Keratinocyte (primary cell): ENCODE results near the gene MAD1L1. TPM values are rescaled to one million over a fixed set of nuclear protein-coding genes. Genes with fewer than 3 reads are reported as not detected.

Experiments
- DNase-seq: peaks from one replicate; pipeline ENCODE4 v3.0.0-alpha.2; 2011; ENCODE audit warnings: low read depth, missing footprints, low spot score
- FAIRE-seq: peaks from 2 replicates; lab custom pipeline; 2011; peaks lifted over from hg19 to GRCh38; lab: Jason Lieb, UNC
- H2AFZ ChIP-seq: 2 replicates; pipeline ENCODE4 v1.6.0; 2012; ENCODE audit warnings: low read length, control low read depth, inconsistent platforms; ENCODE audit not compliant: control insufficient read depth
- H3K27ac ChIP-seq: 2 replicates; pipeline ENCODE4 v1.5.1; 2011; ENCODE audit warnings: low read length; ENCODE audit not compliant: control insufficient read depth, insufficient read depth
- H3K27me3 ChIP-seq: 3 replicates; pipeline ENCODE4 v1.6.0; 2011; ENCODE audit warnings: low read length; ENCODE audit not compliant: control insufficient read depth, insufficient read depth; ENCODE audit errors: extremely low read depth
- H3K36me3 ChIP-seq, 2 experiments: 2 replicates in 1 of 2; 3 replicates in 1 of 2; pipeline ENCODE4 v1.5.1; 2011; ENCODE audit warnings: low read length in 2 of 2, mild to moderate bottlenecking in 1 of 2; ENCODE audit not compliant: control insufficient read depth in 2 of 2, insufficient read depth in 2 of 2; ENCODE audit errors: extremely low read depth in 1 of 2
- H3K4me1 ChIP-seq: 3 replicates; pipeline ENCODE4 v1.5.1; 2011; ENCODE audit warnings: low read length; ENCODE audit not compliant: control insufficient read depth, insufficient read depth; ENCODE audit errors: extremely low read depth
- H3K4me2 ChIP-seq: 3 replicates; pipeline ENCODE4 v1.6.0; 2011; ENCODE audit warnings: low read depth, low read length; ENCODE audit not compliant: control insufficient read depth, insufficient read depth; ENCODE audit errors: extremely low read depth
- H3K4me3 ChIP-seq, 3 experiments: fragments of 200-600 bp in 1 of 3; sonication (generic) in 1 of 3; 2 replicates in 2 of 3; 3 replicates in 1 of 3; pipeline ENCODE4 v1.5.1; 2011 to 2016; ENCODE audit warnings: low read length in 3 of 3, mild to moderate bottlenecking in 3 of 3, control low read depth in 2 of 3, inconsistent platforms in 1 of 3, low read depth in 1 of 3, mixed read lengths in 1 of 3, mixed run types in 1 of 3, moderate library complexity in 1 of 3; ENCODE audit not compliant: control insufficient read depth in 2 of 3, insufficient read depth in 2 of 3; ENCODE audit errors: extremely low read depth in 1 of 3
- H3K79me2 ChIP-seq: 2 replicates; pipeline ENCODE4 v1.6.0; 2012; ENCODE audit warnings: low read length; ENCODE audit not compliant: control insufficient read depth, insufficient read depth
- H3K9ac ChIP-seq: 3 replicates; pipeline ENCODE4 v1.6.0; 2011; ENCODE audit warnings: low read length; ENCODE audit not compliant: control insufficient read depth, insufficient read depth; ENCODE audit errors: extremely low read depth
- H3K9me1 ChIP-seq: 3 replicates; pipeline ENCODE4 v1.6.0; 2011; ENCODE audit warnings: low read length; ENCODE audit not compliant: control insufficient read depth, insufficient read depth; ENCODE audit errors: extremely low read depth
- H3K9me3 ChIP-seq: 2 replicates; pipeline ENCODE4 v1.5.1; 2012; ENCODE audit warnings: low read depth, low read length; ENCODE audit not compliant: control insufficient read depth
- H4K20me1 ChIP-seq: 3 replicates; pipeline ENCODE4 v1.6.0; 2011; ENCODE audit warnings: low read length; ENCODE audit not compliant: control insufficient read depth, insufficient read depth; ENCODE audit errors: extremely low read depth
- EZH2 ChIP-seq: IDR thresholded peaks from one replicate; pipeline ENCODE4 v1.6.1; 2012; ENCODE audit warnings: inconsistent platforms, mild to moderate bottlenecking, low read length, moderate library complexity
- dilution Hi-C: fragments of 300-500 bp; cut with MboI; formaldehyde crosslinking; loops from one replicate; pipeline ENCODE4 v1.7.0; 2020; ENCODE audit warnings: low sequenced_read_pairs; ENCODE audit not compliant: extremely low pct_ligation_motif_present
- polyA plus RNA-seq, 5 experiments: library from polyadenylated mRNA; depleted of rRNA in 3 of 5; stranded (reverse) in 3 of 5; stranded (forward) in 1 of 5; unstranded in 1 of 5; fragments of >200 nt; gene quantifications; 1 replicate in 1 of 5; 2 replicates in 3 of 5; 3 replicates in 1 of 5; pipeline versions ENCODE4 v1.2.1 to v1.2.3, GENCODE V29; 2011 to 2012; ENCODE audit warnings: missing spikeins in 2 of 5, low read depth in 1 of 5, low replicate concordance in 1 of 5
- TF ChIP-seq, protein P1 (sequence below), 3 experiments: IDR thresholded peaks in 1 of 3; conservative IDR thresholded peaks in 1 of 3; optimal IDR thresholded peaks in 1 of 3; 2 replicates in 2 of 3; 3 replicates in 1 of 3; pipeline versions ENCODE3 to v1.5.1; 2011; ENCODE audit warnings: low read length in 3 of 3, mild to moderate bottlenecking in 3 of 3, moderate library complexity in 2 of 3, control low read depth in 1 of 3, inconsistent platforms in 1 of 3; ENCODE audit not compliant: insufficient read depth in 2 of 3; ENCODE audit errors: extremely low read depth in 1 of 3

The MAD1L1 gene
- polyA plus RNA-seq, 1 donor (not counting 4 experiments of a cell fraction or from before 2014, with no cell fraction given): 18.0 TPM

- Histone ChIP-seq H3K9me1 (no peaks in the 10 kb centered on the region), H4K20me1 (no peaks in the 10 kb centered on the region), H3K79me2 (no peaks in the 10 kb centered on the region), H3K27ac (no peak overlapping the region), H3K4me1 (no peaks in the 10 kb centered on the region), H3K36me3 (no peaks in the 10 kb centered on the region), H3K27me3 (no peaks in the 10 kb centered on the region), H3K4me3 (no peak overlapping the region), H3K9ac (no peak overlapping the region), H3K4me2 (no peak overlapping the region), H2AFZ (no peak overlapping the region), H3K9me3 (peaks cover 10% of the 10 kb centered on the region)
- dilution Hi-C loops: no loop called here
- FAIRE-seq (no peak), DNase-seq (no peak)
- TF ChIP-seq, protein P1, sequence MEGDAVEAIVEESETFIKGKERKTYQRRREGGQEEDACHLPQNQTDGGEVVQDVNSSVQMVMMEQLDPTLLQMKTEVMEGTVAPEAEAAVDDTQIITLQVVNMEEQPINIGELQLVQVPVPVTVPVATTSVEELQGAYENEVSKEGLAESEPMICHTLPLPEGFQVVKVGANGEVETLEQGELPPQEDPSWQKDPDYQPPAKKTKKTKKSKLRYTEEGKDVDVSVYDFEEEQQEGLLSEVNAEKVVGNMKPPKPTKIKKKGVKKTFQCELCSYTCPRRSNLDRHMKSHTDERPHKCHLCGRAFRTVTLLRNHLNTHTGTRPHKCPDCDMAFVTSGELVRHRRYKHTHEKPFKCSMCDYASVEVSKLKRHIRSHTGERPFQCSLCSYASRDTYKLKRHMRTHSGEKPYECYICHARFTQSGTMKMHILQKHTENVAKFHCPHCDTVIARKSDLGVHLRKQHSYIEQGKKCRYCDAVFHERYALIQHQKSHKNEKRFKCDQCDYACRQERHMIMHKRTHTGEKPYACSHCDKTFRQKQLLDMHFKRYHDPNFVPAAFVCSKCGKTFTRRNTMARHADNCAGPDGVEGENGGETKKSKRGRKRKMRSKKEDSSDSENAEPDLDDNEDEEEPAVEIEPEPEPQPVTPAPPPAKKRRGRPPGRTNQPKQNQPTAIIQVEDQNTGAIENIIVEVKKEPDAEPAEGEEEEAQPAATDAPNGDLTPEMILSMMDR (optimal IDR thresholded peaks at IDR 0.05 in 1 of 3, IDR thresholded peaks at IDR 0.05 in 1 of 3, conservative IDR thresholded peaks at IDR 0.05 in 1 of 3; ENCODE audit: extremely low read depth in 1 of 3, insufficient read depth in 2 of 3, low read length in 3 of 3): no peak
- TF ChIP-seq EZH2: no peak
These were observed 204.0 kb downstream of the MAD1L1 start for GRCh38 chr7:2028733-2029132.

- Histone ChIP-seq H3K9ac (no peak overlapping the region), H4K20me1 (no peaks in the 10 kb centered on the region), H3K4me1 (no peaks in the 10 kb centered on the region), H2AFZ (no peak overlapping the region), H3K27ac (no peak overlapping the region), H3K79me2 (no peaks in the 10 kb centered on the region), H3K36me3 (no peaks in the 10 kb centered on the region), H3K9me1 (no peaks in the 10 kb centered on the region), H3K4me2 (no peak overlapping the region), H3K4me3 (no peak overlapping the region), H3K27me3 (no peaks in the 10 kb centered on the region), H3K9me3 (peaks cover 10% of the 10 kb centered on the region)
- TF ChIP-seq EZH2: no peak
- TF ChIP-seq, protein P1 (optimal IDR thresholded peaks at IDR 0.05 in 1 of 3, IDR thresholded peaks at IDR 0.05 in 1 of 3, conservative IDR thresholded peaks at IDR 0.05 in 1 of 3; ENCODE audit: extremely low read depth in 1 of 3, insufficient read depth in 2 of 3, low read length in 3 of 3): no peak
- dilution Hi-C loops: no loop called here
- FAIRE-seq: no peak
- no peak for DNase-seq
These were observed 207.6 kb downstream of the MAD1L1 start for GRCh38 chr7:2025188-2025587.
